ENCODE results near the gene TMSB15C. TPM values are rescaled to one million over a fixed set of nuclear protein-coding genes. Genes with fewer than 3 reads are reported as not detected.
"Not testable (repeated sequence)": the region's sequence is repeated elsewhere in the genome, so short reads cannot be mapped to it uniquely, and the experiment has no call there.

Gene TMSB15C
- total RNA-seq, 1 experiment from 2014 or later: 0.10 TPM

GRCh38 chrX:104084063-104084462, 8.0 kb upstream of the TMSB15C start:
- DNase-seq: no peak
- Histone ChIP-seq H3K4me3 (no peak overlapping the region), H3K9me3 (no peaks in the 10 kb centered on the region), H3K36me3 (no peaks in the 10 kb centered on the region), H3K27me3 (no peaks in the 10 kb centered on the region)

- DNase-seq, H3K9me3 ChIP-seq, H3K27me3 ChIP-seq, H3K36me3 ChIP-seq, H3K4me3 ChIP-seq: not testable (repeated sequence)
These were observed 1.8 kb upstream of the TMSB15C start for GRCh38 chrX:104077854-104078253.

- H3K4me3 ChIP-seq, H3K27me3 ChIP-seq, H3K36me3 ChIP-seq, H3K9me3 ChIP-seq, DNase-seq: not testable (repeated sequence)
These were observed 13.4 kb downstream of the TMSB15C start for GRCh38 chrX:104062636-104063035.

- not testable (repeated sequence) for H3K4me3 ChIP-seq, DNase-seq, H3K9me3 ChIP-seq, H3K36me3 ChIP-seq, H3K27me3 ChIP-seq
These were observed 21.1 kb downstream of the TMSB15C start for GRCh38 chrX:104054956-104055355.

- H3K36me3 ChIP-seq: no peaks in the 10 kb centered on the region
- no peaks in the 10 kb centered on the region for H3K27me3 ChIP-seq
- H3K9me3 ChIP-seq: no peaks in the 10 kb centered on the region
- H3K4me3 ChIP-seq: no peak overlapping the region
- DNase-seq: no peak
These were observed 28.9 kb downstream of the TMSB15C start for GRCh38 chrX:104047171-104047570.

GRCh38 chrX:104045642-104046041, 30.4 kb downstream of the TMSB15C start:
- peaks cover 3% of the 10 kb centered on the region; the same call in 1 of the 2 replicates for H3K27me3 ChIP-seq
- H3K4me3 ChIP-seq: no peak overlapping the region
- no peaks in the 10 kb centered on the region for H3K36me3 ChIP-seq
- no peaks in the 10 kb centered on the region for H3K9me3 ChIP-seq
- no peak for DNase-seq

GRCh38 chrX:104041003-104041402, 35.0 kb downstream of the TMSB15C start:
- peaks cover 3% of the 10 kb centered on the region; the same call in 1 of the 2 replicates for H3K27me3 ChIP-seq
- DNase-seq: no peak
- no peaks in the 10 kb centered on the region for H3K36me3 ChIP-seq
- H3K9me3 ChIP-seq: no peaks in the 10 kb centered on the region
- H3K4me3 ChIP-seq: no peak overlapping the region

GRCh38 chrX:104039689-104040505, 36.1 kb downstream of the TMSB15C start, which contains the start of gene H2BW2:
H2BW2 (plus strand) TSS chrX:104039956; CDS start chrX:104039995, 39 bp downstream.
- H3K36me3 ChIP-seq: no peaks in the 10 kb centered on the region
- H3K27me3 ChIP-seq: peaks cover 3% of the 10 kb centered on the region
- H3K4me3 ChIP-seq: no peak within 1 kb of the TSS
- H3K9me3 ChIP-seq: no peaks in the 10 kb centered on the region
- no peak for DNase-seq

Other genes with a start within 250 kb of the TMSB15C start
- gene RAB9B, start 244.0 kb downstream of the TMSB15C start, total RNA-seq (2014; rRNA removed; shearing (Covaris generic); ENCODE audit: low replicate concordance): 0.15 and 0.26 TPM in 2 replicates
- 8.6 and 44.0 TPM in 2 replicates for gene TMSB15B, start 113.6 kb downstream of the TMSB15C start, total RNA-seq (2014; rRNA removed; shearing (Covaris generic); ENCODE audit: low replicate concordance)
- not detected in 2 replicates for gene H2BW1, start 62.5 kb downstream of the TMSB15C start, total RNA-seq (2014; rRNA removed; shearing (Covaris generic); ENCODE audit: low replicate concordance)
- not detected in 2 replicates for gene H2BW2, start 36.3 kb downstream of the TMSB15C start, total RNA-seq (2014; rRNA removed; shearing (Covaris generic); ENCODE audit: low replicate concordance)
- not detected in 2 replicates for gene ZCCHC18, start 36.3 kb upstream of the TMSB15C start, total RNA-seq (2014; rRNA removed; shearing (Covaris generic); ENCODE audit: low replicate concordance)
- 4.4 and 6.0 TPM in 2 replicates for gene SLC25A53, start 80.8 kb upstream of the TMSB15C start, total RNA-seq (2014; rRNA removed; shearing (Covaris generic); ENCODE audit: low replicate concordance)
- 12.7 and 13.3 TPM in 2 replicates for gene FAM199X, start 90.2 kb upstream of the TMSB15C start, total RNA-seq (2014; rRNA removed; shearing (Covaris generic); ENCODE audit: low replicate concordance)
- gene ESX1, start 178.7 kb upstream of the TMSB15C start, total RNA-seq (2014; rRNA removed; shearing (Covaris generic); ENCODE audit: low replicate concordance): not detected in 2 replicates

Measured in MG63 (cell line).